ENCODE results near the gene CES4A.

DNA sequence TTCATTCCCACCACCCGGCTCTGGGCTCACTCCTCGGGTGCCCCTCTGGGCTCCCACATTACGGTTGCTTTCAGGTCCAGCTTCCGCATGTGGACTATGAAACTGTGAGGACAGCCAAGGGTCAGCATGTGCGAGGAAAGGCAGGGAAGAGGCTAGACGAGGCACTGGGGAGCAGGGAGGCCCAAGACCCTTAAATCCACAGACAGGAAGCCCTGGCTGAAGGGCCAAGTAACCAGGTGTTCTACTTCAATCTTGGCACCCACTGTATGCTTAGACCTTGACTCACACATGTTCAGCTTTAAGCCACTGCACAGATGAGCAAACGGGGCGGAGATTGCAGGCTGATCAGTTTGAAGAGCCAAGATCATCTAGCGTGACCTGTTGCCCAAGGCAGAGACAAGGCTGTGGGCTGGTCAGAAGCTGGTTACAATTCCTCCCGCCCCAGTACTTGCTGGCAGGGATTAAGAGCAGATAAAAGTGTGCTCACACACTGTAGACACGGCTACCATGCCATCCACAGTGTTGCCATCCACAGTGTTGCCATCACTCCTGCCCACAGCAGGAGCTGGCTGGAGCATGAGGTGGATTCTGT, at the start of gene CES4A:
- TF ChIP-seq, protein P1, sequence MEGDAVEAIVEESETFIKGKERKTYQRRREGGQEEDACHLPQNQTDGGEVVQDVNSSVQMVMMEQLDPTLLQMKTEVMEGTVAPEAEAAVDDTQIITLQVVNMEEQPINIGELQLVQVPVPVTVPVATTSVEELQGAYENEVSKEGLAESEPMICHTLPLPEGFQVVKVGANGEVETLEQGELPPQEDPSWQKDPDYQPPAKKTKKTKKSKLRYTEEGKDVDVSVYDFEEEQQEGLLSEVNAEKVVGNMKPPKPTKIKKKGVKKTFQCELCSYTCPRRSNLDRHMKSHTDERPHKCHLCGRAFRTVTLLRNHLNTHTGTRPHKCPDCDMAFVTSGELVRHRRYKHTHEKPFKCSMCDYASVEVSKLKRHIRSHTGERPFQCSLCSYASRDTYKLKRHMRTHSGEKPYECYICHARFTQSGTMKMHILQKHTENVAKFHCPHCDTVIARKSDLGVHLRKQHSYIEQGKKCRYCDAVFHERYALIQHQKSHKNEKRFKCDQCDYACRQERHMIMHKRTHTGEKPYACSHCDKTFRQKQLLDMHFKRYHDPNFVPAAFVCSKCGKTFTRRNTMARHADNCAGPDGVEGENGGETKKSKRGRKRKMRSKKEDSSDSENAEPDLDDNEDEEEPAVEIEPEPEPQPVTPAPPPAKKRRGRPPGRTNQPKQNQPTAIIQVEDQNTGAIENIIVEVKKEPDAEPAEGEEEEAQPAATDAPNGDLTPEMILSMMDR (IDR thresholded peaks at IDR 0.05): no peak
- no peak for TF ChIP-seq POLR2A (IDR thresholded peaks at IDR 0.05)
